Measurements from ENCODE around the gene ATG7.
"Not testable (repeated sequence)": the region's sequence is repeated elsewhere in the genome, so short reads cannot be mapped to it uniquely, and the experiment has no call there.

DNA sequence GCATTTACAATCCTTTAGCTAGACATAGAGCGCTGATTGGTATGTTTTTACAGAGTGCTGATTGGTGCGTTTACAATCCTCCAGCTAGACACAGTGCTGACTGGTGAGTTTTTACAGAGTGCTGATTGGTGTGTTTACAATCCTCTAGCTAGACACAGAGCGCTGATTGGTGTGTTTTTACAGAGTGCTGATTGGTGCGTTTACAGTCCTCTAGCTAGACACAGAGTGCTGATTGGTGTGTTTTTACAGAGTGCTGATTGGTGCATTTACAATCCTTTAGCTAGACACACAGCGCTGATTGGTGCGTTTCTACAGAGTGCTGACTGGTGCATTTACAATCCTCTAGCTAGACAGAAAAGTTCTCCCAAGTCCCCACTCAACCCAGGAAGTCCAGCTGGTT, 76.7 kb downstream of the ATG7 start:
- TF ChIP-seq, protein P1, sequence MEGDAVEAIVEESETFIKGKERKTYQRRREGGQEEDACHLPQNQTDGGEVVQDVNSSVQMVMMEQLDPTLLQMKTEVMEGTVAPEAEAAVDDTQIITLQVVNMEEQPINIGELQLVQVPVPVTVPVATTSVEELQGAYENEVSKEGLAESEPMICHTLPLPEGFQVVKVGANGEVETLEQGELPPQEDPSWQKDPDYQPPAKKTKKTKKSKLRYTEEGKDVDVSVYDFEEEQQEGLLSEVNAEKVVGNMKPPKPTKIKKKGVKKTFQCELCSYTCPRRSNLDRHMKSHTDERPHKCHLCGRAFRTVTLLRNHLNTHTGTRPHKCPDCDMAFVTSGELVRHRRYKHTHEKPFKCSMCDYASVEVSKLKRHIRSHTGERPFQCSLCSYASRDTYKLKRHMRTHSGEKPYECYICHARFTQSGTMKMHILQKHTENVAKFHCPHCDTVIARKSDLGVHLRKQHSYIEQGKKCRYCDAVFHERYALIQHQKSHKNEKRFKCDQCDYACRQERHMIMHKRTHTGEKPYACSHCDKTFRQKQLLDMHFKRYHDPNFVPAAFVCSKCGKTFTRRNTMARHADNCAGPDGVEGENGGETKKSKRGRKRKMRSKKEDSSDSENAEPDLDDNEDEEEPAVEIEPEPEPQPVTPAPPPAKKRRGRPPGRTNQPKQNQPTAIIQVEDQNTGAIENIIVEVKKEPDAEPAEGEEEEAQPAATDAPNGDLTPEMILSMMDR (IDR thresholded peaks at IDR 0.05): not testable (repeated sequence)
- not testable (repeated sequence) for TF ChIP-seq POLR2A (IDR thresholded peaks at IDR 0.05; ENCODE audit: low read length); REST (IDR thresholded peaks at IDR 0.05); ZFP36 (IDR thresholded peaks at IDR 0.05; ENCODE audit: borderline replicate concordance, partially characterized antibody); RAD21 (conservative IDR thresholded peaks at IDR 0.05 in 1 of 2, IDR thresholded peaks at IDR 0.05 in 1 of 2); JUN (IDR thresholded peaks at IDR 0.05); BHLHE40 (IDR thresholded peaks at IDR 0.05; ENCODE audit: low read depth, low read length); CHD2 (IDR thresholded peaks at IDR 0.05; ENCODE audit: low read length, partially characterized antibody); MAX (IDR thresholded peaks at IDR 0.05); POLR2AphosphoS2 (conservative IDR thresholded peaks at IDR 0.05; ENCODE audit: low read length); HOXA7 (CRISPR knock-in tag; IDR thresholded peaks at IDR 0.05); HMGXB4 (CRISPR knock-in tag; IDR thresholded peaks at IDR 0.05; ENCODE audit: borderline replicate concordance); ZNF302 (CRISPR knock-in tag; IDR thresholded peaks at IDR 0.05)

All from A549 (cell line).